GM12878 (cell line): ENCODE data around the gene STXBP5. TPM values are rescaled to one million over a fixed set of nuclear protein-coding genes. Genes with fewer than 3 reads are reported as not detected.

ENCODE experiments used
- ATAC-seq: fragments of 200-7000 bp; cut with Tn5 transposase; 3 replicates; pipeline ENCODE4 v1.9.1; 2020; ENCODE audit warnings: mild to moderate bottlenecking, moderate library complexity
- BruUV-seq: library from RNA; stranded (reverse); fragments of 400-500 nt; replicated peaks from 2 replicates; lab custom pipeline; 2021; lab: Mats Ljungman, UMichigan
- CTCF ChIA-PET: fragments of 300-600 bp; sonication (Branson Sonifier 250); formaldehyde crosslinking; extraction: SDS; loops from one replicate; lab custom pipeline; 2021; ENCODE audit warnings: inconsistent platforms; lab: Yijun Ruan, JAX
- POLR2A ChIA-PET: fragments of 350-600 bp; formaldehyde crosslinking; extraction: SDS; loops from one replicate; lab custom pipeline; 2021; ENCODE audit warnings: inconsistent platforms; lab: Charles Lee
- RAD21 ChIA-PET: fragments of 300-600 bp; sonication (Branson Sonifier 250); formaldehyde crosslinking; loops from one replicate; lab custom pipeline; 2023; ENCODE audit warnings: antibody characterized with exemption; ENCODE audit not compliant: unreplicated experiment; lab: Charles Lee
- SMC1A ChIA-PET: fragments of 300-600 bp; sonication (Branson Sonifier 250); formaldehyde crosslinking; loops from one replicate; lab custom pipeline; 2023; ENCODE audit not compliant: unreplicated experiment, uncharacterized antibody; lab: Charles Lee
- DNase-seq: peaks from one replicate; pipeline ENCODE4 v3.0.0-alpha.2; 2011; ENCODE audit warnings: low read depth, low spot score
- FAIRE-seq: peaks from 3 replicates; lab custom pipeline; 2011; peaks lifted over from hg19 to GRCh38; lab: Jason Lieb, UNC
- H2AFZ ChIP-seq: 2 replicates; pipeline ENCODE4 v1.6.0; 2011; ENCODE audit warnings: low read depth, low read length, control low read depth; ENCODE audit not compliant: control insufficient read depth
- H3K27ac ChIP-seq: 2 replicates; pipeline ENCODE4 v1.5.1; 2011; ENCODE audit warnings: control low read depth; ENCODE audit not compliant: control insufficient read depth, insufficient read depth
- H3K27me3 ChIP-seq, 2 experiments: replicated peaks in 1 of 2; 2 replicates each; pipeline versions ENCODE4 v1.6.0 to v1.6.1; 2011; ENCODE audit warnings: low read length in 1 of 2; ENCODE audit not compliant: control insufficient read depth in 2 of 2, insufficient read depth in 2 of 2
- H3K36me3 ChIP-seq, 2 experiments: 2 replicates each; pipeline ENCODE4 v1.5.1; 2011; ENCODE audit warnings: low read length in 1 of 2; ENCODE audit not compliant: control insufficient read depth in 2 of 2, insufficient read depth in 2 of 2
- H3K4me1 ChIP-seq: 2 replicates; pipeline ENCODE4 v1.6.1; 2011; ENCODE audit warnings: mild to moderate bottlenecking, low read length, moderate library complexity, mixed read lengths; ENCODE audit not compliant: control insufficient read depth, insufficient read depth
- H3K4me2 ChIP-seq: 2 replicates; pipeline ENCODE4 v1.6.0; 2011; ENCODE audit warnings: control low read depth; ENCODE audit not compliant: control insufficient read depth, insufficient read depth
- H3K4me3 ChIP-seq: fragments of 200-600 bp; sonication (generic); 2 replicates; pipeline ENCODE4 v1.5.1; 2016
- H3K79me2 ChIP-seq: 2 replicates; pipeline ENCODE4 v1.6.0; 2011; ENCODE audit warnings: low read length; ENCODE audit not compliant: control insufficient read depth, insufficient read depth
- H3K9ac ChIP-seq: 2 replicates; pipeline ENCODE4 v1.8.0; 2011; ENCODE audit warnings: low read length, control low read depth, mixed read lengths; ENCODE audit not compliant: control insufficient read depth, insufficient read depth
- H3K9me3 ChIP-seq: replicated peaks from 3 replicates; pipeline ENCODE4 v1.5.1; 2011; ENCODE audit warnings: mild to moderate bottlenecking, low read length; ENCODE audit not compliant: control insufficient read depth, insufficient read depth
- H4K20me1 ChIP-seq: 2 replicates; pipeline ENCODE4 v1.6.0; 2011; ENCODE audit not compliant: control insufficient read depth, insufficient read depth
- ETV6 ChIP-seq, 2 experiments: fragments of 450-650 bp in 1 of 2; IDR thresholded peaks in 1 of 2; conservative IDR thresholded peaks in 1 of 2; 2 replicates each; pipeline ENCODE4 v1.6.1; 2014; ENCODE audit warnings: antibody characterized with exemption in 1 of 2, borderline replicate concordance in 1 of 2, low read depth in 1 of 2, mild to moderate bottlenecking in 1 of 2, moderate library complexity in 1 of 2
- HCFC1 ChIP-seq: fragments of 150-350 bp; IDR thresholded peaks from 2 replicates; pipeline ENCODE4 v1.6.1; 2014; ENCODE audit warnings: low read length
- KAT2A ChIP-seq: conservative IDR thresholded peaks from 2 replicates; pipeline ENCODE4 v1.6.1; 2011; ENCODE audit warnings: low read depth, low read length; ENCODE audit not compliant: control insufficient read depth
- NFIC ChIP-seq: IDR thresholded peaks from 2 replicates; pipeline ENCODE4 v1.6.1; 2012; ENCODE audit warnings: low read depth, mild to moderate bottlenecking, inconsistent platforms, low read length, moderate library complexity
- SIN3A ChIP-seq: IDR thresholded peaks from 2 replicates; pipeline ENCODE4 v1.6.1; 2012; ENCODE audit warnings: low read depth, low read length, improper control_type of control experiment
- WGBS: methylation state at CpG from one replicate; pipeline ENCODE4 v1.1.6; 2016; ENCODE audit warnings: low lambda C conversion rate; ENCODE audit not compliant: insufficient replicate concordance, insufficient coverage; ENCODE audit errors: missing lambda C conversion rate; 5-methylcytosine and 5-hydroxymethylcytosine counted together
- in situ Hi-C: fragments of 300-500 bp; cut with MboI; formaldehyde crosslinking; loops from 9 replicates; pipeline ENCODE4 v1.14.3; 2018; ENCODE audit warnings: mixed read lengths
- intact Hi-C: fragments of 100-400 bp; cut with micrococcal nuclease; formaldehyde crosslinking; loops from one replicate; pipeline ENCODE4 v1.14.2; 2022; ENCODE audit not compliant: unreplicated experiment
- polyA plus RNA-seq, 11 experiments: library from polyadenylated mRNA; depleted of rRNA in 4 of 11; unstranded in 6 of 11; stranded (reverse) in 5 of 11; fragments of >200 nt; fragmentation: Nextera tagmentation in 4 of 11; fragmentation: Illumina TruSeq in 1 of 11; extraction: Ambion mirVana in 4 of 11; extraction: Trizol in 1 of 11; gene quantifications; 1 replicate in 1 of 11; 2 replicates in 10 of 11; pipeline versions ENCODE4 v1.2.1 to v1.2.3, GENCODE V29; 2011 to 2016; ENCODE audit warnings: inconsistent platforms in 2 of 11, missing spikeins in 2 of 11, low read depth in 1 of 11
- total RNA-seq, 4 experiments: library from RNA; depleted of rRNA in 3 of 4; stranded (reverse); fragments of >200 nt in 3 of 4; fragmentation: Illumina TruSeq in 1 of 4; extraction: Trizol in 1 of 4; gene quantifications; 2 replicates each; pipeline versions ENCODE4 v1.2.1 to v1.2.3, GENCODE V29; 2013 to 2021
- TF ChIP-seq, protein P1 (sequence below): IDR thresholded peaks from 2 replicates; pipeline ENCODE4 v1.6.1; 2012; ENCODE audit warnings: low read depth, low read length, improper control_type of control experiment

STXBP5 gene
- total and polyA plus RNA-seq, 10 of the 15 experiments (the other 5 are each of a cell fraction or from before 2014, with no cell fraction given): 1.4 to 13.2 (median 8.4) TPM

DNA sequence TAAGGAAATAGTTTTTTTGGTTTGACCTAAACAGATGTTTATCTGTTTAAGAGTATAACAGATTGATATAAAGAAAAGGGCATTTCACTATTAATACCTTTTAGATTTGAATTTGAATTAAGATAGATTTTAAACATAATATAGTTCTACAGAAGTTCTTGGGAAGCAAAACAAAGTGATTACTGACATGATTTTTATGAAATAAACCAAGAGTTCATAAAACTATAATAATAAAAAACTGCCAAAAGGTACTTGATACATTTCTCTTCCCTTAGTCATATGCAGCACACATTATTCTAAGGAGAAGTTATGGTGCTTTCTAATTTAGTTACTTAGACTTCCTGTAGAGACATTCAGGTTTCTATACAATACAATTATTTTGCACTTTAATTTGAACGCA, 9.6 kb downstream of the STXBP5 start:
- in situ Hi-C loops (no loop called here), intact Hi-C loops (no loop called here)
- no peak for TF ChIP-seq NFIC
- TF ChIP-seq KAT2A: no peak
- TF ChIP-seq ETV6 (conservative IDR thresholded peaks at IDR 0.05 in 1 of 2, IDR thresholded peaks at IDR 0.05 in 1 of 2; ENCODE audit: borderline replicate concordance in 1 of 2, low read depth in 1 of 2): no peak
- TF ChIP-seq, protein P1, sequence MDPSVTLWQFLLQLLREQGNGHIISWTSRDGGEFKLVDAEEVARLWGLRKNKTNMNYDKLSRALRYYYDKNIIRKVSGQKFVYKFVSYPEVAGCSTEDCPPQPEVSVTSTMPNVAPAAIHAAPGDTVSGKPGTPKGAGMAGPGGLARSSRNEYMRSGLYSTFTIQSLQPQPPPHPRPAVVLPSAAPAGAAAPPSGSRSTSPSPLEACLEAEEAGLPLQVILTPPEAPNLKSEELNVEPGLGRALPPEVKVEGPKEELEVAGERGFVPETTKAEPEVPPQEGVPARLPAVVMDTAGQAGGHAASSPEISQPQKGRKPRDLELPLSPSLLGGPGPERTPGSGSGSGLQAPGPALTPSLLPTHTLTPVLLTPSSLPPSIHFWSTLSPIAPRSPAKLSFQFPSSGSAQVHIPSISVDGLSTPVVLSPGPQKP: no peak
- no peak for TF ChIP-seq HCFC1
- TF ChIP-seq SIN3A: no peak
- H3K36me3 ChIP-seq: peaks cover 0 to 3% of the 10 kb centered on the region in 2 experiments; a peak in 1 of 4 replicates
- no TSS peak for BruUV-seq
- no peaks in the 10 kb centered on the region for H3K4me1 ChIP-seq
- no peaks in the 10 kb centered on the region for H4K20me1 ChIP-seq
- no peak overlapping the region for H3K4me2 ChIP-seq
- no peak for DNase-seq
- 67% methylated on average over 1 of the region's 1 CpG for WGBS
- no peak overlapping the region for H2AFZ ChIP-seq
- RAD21 ChIA-PET: no interaction called here
- no peak for FAIRE-seq
- no peak overlapping the region for H3K4me3 ChIP-seq
- no peaks in the 10 kb centered on the region for H3K27me3 ChIP-seq
- H3K79me2 ChIP-seq: no peaks in the 10 kb centered on the region
- no peaks in the 10 kb centered on the region for H3K9me3 ChIP-seq
- H3K9ac ChIP-seq: no peak overlapping the region
- no peak overlapping the region for H3K27ac ChIP-seq
- CTCF ChIA-PET: no interaction called here
- ATAC-seq: no peak
- POLR2A ChIA-PET: no interaction called here
- SMC1A ChIA-PET: no interaction called here
